ENCODE results near the gene DLL4. TPM values are rescaled to one million over a fixed set of nuclear protein-coding genes. Genes with fewer than 3 reads are reported as not detected.
A peak's percentile ranks its signal among the peaks of the same experiment; 100 is the strongest.

The DLL4 gene
- total and polyA plus RNA-seq, 7 donors = 4.0 to 13.1 (median 7.2) TPM

GRCh38 chr15:40934457-40934856, 5.3 kb downstream of the DLL4 start:
- no peaks in the 10 kb centered on the region for H3K36me3 ChIP-seq (ENCODE audit: insufficient read depth in 1 of 2, low read depth in 1 of 2)
- peaks cover 0 to 33% (median 8%) of the 10 kb centered on the region in 3 donors for H3K27me3 ChIP-seq (ENCODE audit: insufficient read depth in 3 of 3, low read length in 2 of 3)
- DNase-seq (no peak), ATAC-seq (no peak)
- H3K9me3 ChIP-seq = no peaks in the 10 kb centered on the region
- intact Hi-C loops (cut with DNase I) = no loop called here
- WGBS, 3 donors = 85 to 88% (median 87%) methylated on average over 6 of the region's 6 CpGs
- TF ChIP-seq CTCF (IDR thresholded peaks at IDR 0.05) = no peak
- no peak overlapping the region for H3K27ac ChIP-seq
- H3K4me3 ChIP-seq = peak overlapping the region; percentile 66
- peaks cover 34% of the 10 kb centered on the region for H3K4me1 ChIP-seq

DNA sequence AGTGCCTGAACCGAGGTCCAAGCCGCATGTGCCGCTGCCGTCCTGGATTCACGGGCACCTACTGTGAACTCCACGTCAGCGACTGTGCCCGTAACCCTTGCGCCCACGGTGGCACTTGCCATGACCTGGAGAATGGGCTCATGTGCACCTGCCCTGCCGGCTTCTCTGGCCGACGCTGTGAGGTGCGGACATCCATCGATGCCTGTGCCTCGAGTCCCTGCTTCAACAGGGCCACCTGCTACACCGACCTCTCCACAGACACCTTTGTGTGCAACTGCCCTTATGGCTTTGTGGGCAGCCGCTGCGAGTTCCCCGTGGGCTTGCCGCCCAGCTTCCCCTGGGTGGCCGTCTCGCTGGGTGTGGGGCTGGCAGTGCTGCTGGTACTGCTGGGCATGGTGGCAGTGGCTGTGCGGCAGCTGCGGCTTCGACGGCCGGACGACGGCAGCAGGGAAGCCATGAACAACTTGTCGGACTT, 7.1 kb downstream of the DLL4 start:
- intact Hi-C loops (cut with DNase I) = no loop called here
- H3K4me1 ChIP-seq = peaks cover 24% of the 10 kb centered on the region
- no peaks in the 10 kb centered on the region for H3K36me3 ChIP-seq (ENCODE audit: insufficient read depth in 1 of 2, low read depth in 1 of 2)

GRCh38 chr15:40936709-40937666, 7.8 kb downstream of the DLL4 start:
- WGBS, 3 donors = 43 to 58% (median 43%) methylated on average over 15 of the region's 15 CpGs
- peaks cover 26% of the 10 kb centered on the region for H3K4me1 ChIP-seq
- peak; percentile 57 to 80 (median 69) for ATAC-seq

More for the DNA sequence above, 7.1 kb downstream of the DLL4 start:
- TF ChIP-seq CTCF (IDR thresholded peaks at IDR 0.05) = no peak
- Histone ChIP-seq H3K27ac (no peak overlapping the region), H3K9me3 (no peaks in the 10 kb centered on the region), H3K4me3 (peak overlapping the region; percentile 66), H3K27me3 (ENCODE audit: insufficient read depth in 3 of 3, low read length in 2 of 3) (peaks cover 0 to 15% (median 1%) of the 10 kb centered on the region in 3 donors)
- 75 to 86% (median 78%) methylated on average over 31 of the region's 31 CpGs for WGBS, 3 donors
- ATAC-seq (no peak), DNase-seq (no peak)

DNA sequence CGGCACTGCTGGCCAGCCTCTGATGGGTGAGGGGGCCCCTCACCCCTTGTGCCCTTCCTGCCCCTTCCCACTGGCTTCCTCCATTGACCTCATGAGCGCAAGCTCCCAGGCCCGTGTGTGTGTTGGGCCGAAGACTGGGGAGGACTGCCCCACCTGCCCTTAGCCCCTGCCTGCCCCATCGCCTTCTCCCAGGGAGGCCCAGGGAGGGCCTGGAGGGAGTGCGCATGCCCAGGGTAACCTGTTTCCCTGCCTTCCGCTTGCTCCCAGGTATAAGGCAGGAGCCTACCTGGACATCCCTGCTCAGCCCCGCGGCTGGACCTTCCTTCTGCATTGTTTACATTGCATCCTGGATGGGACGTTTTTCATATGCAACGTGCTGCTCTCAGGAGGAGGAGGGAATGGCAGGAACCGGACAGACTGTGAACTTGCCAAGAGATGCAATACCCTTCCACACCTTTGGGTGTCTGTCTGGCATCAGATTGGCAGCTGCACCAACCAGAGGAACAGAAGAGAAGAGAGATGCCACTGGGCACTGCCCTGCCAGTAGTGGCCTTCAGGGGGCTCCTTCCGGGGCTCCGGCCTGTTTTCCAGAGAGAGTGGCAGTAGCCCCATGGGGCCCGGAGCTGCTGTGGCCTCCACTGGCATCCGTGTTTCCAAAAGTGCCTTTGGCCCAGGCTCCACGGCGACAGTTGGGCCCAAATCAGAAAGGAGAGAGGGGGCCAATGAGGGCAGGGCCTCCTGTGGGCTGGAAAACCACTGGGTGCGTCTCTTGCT, 8.8 kb downstream of the DLL4 start:
- H3K36me3 ChIP-seq (ENCODE audit: insufficient read depth in 1 of 2, low read depth in 1 of 2) = no peaks in the 10 kb centered on the region
- 54 to 66% (median 56%) methylated on average over 18 to 19 of the region's 19 CpGs for WGBS, 3 donors
- H3K9me3 ChIP-seq = no peaks in the 10 kb centered on the region
- peak; percentile 58 to 71 (median 66) for ATAC-seq
- peak; percentile 42 for TF ChIP-seq CTCF (IDR thresholded peaks at IDR 0.05)
- H3K27me3 ChIP-seq (ENCODE audit: insufficient read depth in 3 of 3, low read length in 2 of 3) = peaks cover 0 to 1% (median 0%) of the 10 kb centered on the region in 3 donors
- DNase-seq = no peak
- peak overlapping the region; percentile 64 for H3K27ac ChIP-seq
- peaks cover 35% of the 10 kb centered on the region for H3K4me1 ChIP-seq
- peak overlapping the region; percentile 66 for H3K4me3 ChIP-seq
- intact Hi-C loops (cut with DNase I) = no loop called here

More at GRCh38 chr15:40936709-40937666, 7.8 kb downstream of the DLL4 start:
- peak; percentile 18 for TF ChIP-seq CTCF (IDR thresholded peaks at IDR 0.05)
- intact Hi-C loops (cut with DNase I) = no loop called here
- peak overlapping the region; percentile 66 for H3K4me3 ChIP-seq
- H3K9me3 ChIP-seq = no peaks in the 10 kb centered on the region
- DNase-seq = peak in 1 of 2 donors; percentile 74
- H3K27me3 ChIP-seq (ENCODE audit: insufficient read depth in 3 of 3, low read length in 2 of 3) = peaks cover 0 to 9% (median 0%) of the 10 kb centered on the region in 3 donors
- H3K36me3 ChIP-seq (ENCODE audit: insufficient read depth in 1 of 2, low read depth in 1 of 2) = no peaks in the 10 kb centered on the region
- peak overlapping the region; percentile 64 for H3K27ac ChIP-seq
